GM12872 (cell line): Measurements from ENCODE around the gene ADGRG1.

Source experiments
- CTCF ChIP-seq: IDR thresholded peaks from 3 replicates; pipeline ENCODE4 v1.5.1; 2011; ENCODE audit warnings: low read depth, mild to moderate bottlenecking, low read length, moderate library complexity; ENCODE audit not compliant: insufficient read depth

Gene ADGRG1

GRCh38 chr16:57679016-57679415 lies 50.6 kb downstream of the ADGRG1 start:
- TF ChIP-seq CTCF: no peak

- TF ChIP-seq CTCF: no peak
Observed at GRCh38 chr16:57679767-57680482, 51.5 kb downstream of the ADGRG1 start.

- TF ChIP-seq CTCF: no peak
Observed at GRCh38 chr16:57680842-57681375, 52.5 kb downstream of the ADGRG1 start.

- no peak for TF ChIP-seq CTCF
Observed at GRCh38 chr16:57681950-57682728, 53.7 kb downstream of the ADGRG1 start.

GRCh38 chr16:57682809-57683635 lies 54.6 kb downstream of the ADGRG1 start:
- no peak for TF ChIP-seq CTCF

GRCh38 chr16:57683636-57684545 lies 55.5 kb downstream of the ADGRG1 start:
- TF ChIP-seq CTCF: no peak
